ENCODE measurements around the gene CHST11. TPM values are rescaled to one million over a fixed set of nuclear protein-coding genes. Genes with fewer than 3 reads are reported as not detected.

The CHST11 gene
- total and polyA plus RNA-seq, 2 of the 4 experiments (the other 2 are of a cell fraction) = 1.4 to 2.7 TPM

GRCh38 chr12:104410786-104411185 lies 46.0 kb upstream of the CHST11 start:
- in situ Hi-C loops (cut with MboI; ENCODE audit: low sequenced_read_pairs) = no loop called here
- Histone ChIP-seq H3K4ac (ENCODE audit: low read depth, low read length) (no peak overlapping the region), H3K23ac (ENCODE audit: low read depth, low read length) (no peak overlapping the region), H3K9ac (ENCODE audit: low read depth, low read length) (no peak overlapping the region), H4K5ac (ENCODE audit: low read depth, low read length) (no peak overlapping the region), H3K9me3 (ENCODE audit: control insufficient read depth, insufficient read depth, low read length) (peaks cover 2% of the 10 kb centered on the region; the same call in 1 of the 2 replicates), H2AK5ac (ENCODE audit: low read depth, low read length) (no peak overlapping the region), H2BK120ac (ENCODE audit: low read depth, low read length) (no peak overlapping the region), H2BK15ac (ENCODE audit: low read depth, low read length) (no peak overlapping the region), H3K27ac (ENCODE audit: insufficient read depth, low read length) (no peak overlapping the region), H4K91ac (ENCODE audit: insufficient read depth, low read depth, low read length) (no peak overlapping the region), H2BK20ac (ENCODE audit: low read depth, low read length) (no peak overlapping the region), H3K14ac (replicated peaks; ENCODE audit: low read depth, low read length) (no peak overlapping the region), H3K18ac (ENCODE audit: low read depth, low read length) (no peak overlapping the region), H2BK5ac (ENCODE audit: low read depth, low read length, poor library complexity, severe bottlenecking) (no peak overlapping the region), H4K8ac (ENCODE audit: low read depth in 2 of 2, low read length in 2 of 2) (no peak overlapping the region), H3K4me1 (ENCODE audit: control insufficient read depth, insufficient read depth, low read length) (no peaks in the 10 kb centered on the region), H3K4me2 (ENCODE audit: low read depth, low read length) (no peak overlapping the region), H3K4me3 (ENCODE audit: insufficient read depth, low read depth, low read length) (no peak overlapping the region), H2AK9ac (replicated peaks; ENCODE audit: low read depth, low read length, poor library complexity) (no peak overlapping the region), H3K27me3 (ENCODE audit: control insufficient read depth, insufficient read depth, low read length) (peaks cover 20% of the 10 kb centered on the region), H4K20me1 (ENCODE audit: insufficient read depth, low read length) (no peaks in the 10 kb centered on the region), H3K56ac (ENCODE audit: extremely low read depth, insufficient read depth, low read length) (no peak overlapping the region), H3K79me1 (ENCODE audit: low read depth in 1 of 2, low read length in 2 of 2) (no peaks in the 10 kb centered on the region), H2AFZ (replicated peaks; ENCODE audit: low read length, poor library complexity) (no peak overlapping the region), H3K9me1 (ENCODE audit: insufficient read depth, low read length) (no peaks in the 10 kb centered on the region), H3K36me3 (ENCODE audit: control insufficient read depth, insufficient read depth, low read length) (no peaks in the 10 kb centered on the region)
- BruUV-seq (replicated peaks) = no TSS peak
- intact Hi-C loops (cut with micrococcal nuclease) = no loop called here
- WGBS, 2 experiments (ENCODE audit: extremely low coverage in 2 of 2, insufficient read length in 1 of 2) = no CpG with 5 or more reads among the region's 1 CpG
- ChIA-PET POLR2A (ENCODE audit: unreplicated experiment) (no interaction called here), CTCF (no interaction called here)
- dilution Hi-C loops (cut with HindIII; ENCODE audit: low sequenced_read_pairs, unreplicated experiment) = no loop called here
- DNase-seq (peak; percentile 10), ATAC-seq (ENCODE audit: low read depth) (no peak)
- TF ChIP-seq RCOR1 (IDR thresholded peaks at IDR 0.05; ENCODE audit: insufficient replicate concordance, low read length) (no peak), RAD21 (IDR thresholded peaks at IDR 0.05; ENCODE audit: low read length) (no peak), POLR2A (IDR thresholded peaks at IDR 0.05; ENCODE audit: low read depth, low read length) (no peak), SMC3 (IDR thresholded peaks at IDR 0.05; ENCODE audit: low read depth, low read length) (no peak), MAZ (IDR thresholded peaks at IDR 0.05; ENCODE audit: borderline replicate concordance, low read depth, low read length) (no peak)
